Neuronal stem cell (in vitro differentiated cells): Measurements from ENCODE around the gene ZBED2.

Experiments
- DNase-seq: peaks from one replicate; pipeline ENCODE4 v3.0.0-alpha.2; 2013; ENCODE audit warnings: low spot score
- H2AFZ ChIP-seq: one replicate; pipeline ENCODE4 v1.6.1; 2013; ENCODE audit warnings: mild to moderate bottlenecking, low read length, inconsistent platforms
- H2AK5ac ChIP-seq: 2 replicates; pipeline ENCODE4 v1.6.1; 2013; ENCODE audit warnings: low read depth, mild to moderate bottlenecking, inconsistent platforms, low read length, moderate library complexity, mixed read lengths
- H2BK120ac ChIP-seq: 2 replicates; pipeline ENCODE4 v1.6.1; 2013; ENCODE audit warnings: low read depth, mild to moderate bottlenecking, inconsistent platforms, low read length, moderate library complexity, mixed read lengths
- H2BK12ac ChIP-seq: one replicate; pipeline ENCODE4 v1.6.1; 2013; ENCODE audit warnings: low read length, inconsistent platforms
- H2BK15ac ChIP-seq: 2 replicates; pipeline ENCODE4 v1.6.1; 2013; ENCODE audit warnings: mild to moderate bottlenecking, low read length, inconsistent platforms, mixed read lengths
- H2BK5ac ChIP-seq: one replicate; pipeline ENCODE4 v1.6.1; 2013; ENCODE audit warnings: inconsistent platforms, mild to moderate bottlenecking, low read length, moderate library complexity
- H3K14ac ChIP-seq: one replicate; pipeline ENCODE4 v1.6.1; 2013; ENCODE audit warnings: low read length, inconsistent platforms
- H3K18ac ChIP-seq: 2 replicates; pipeline ENCODE4 v1.6.1; 2013; ENCODE audit warnings: low read length, inconsistent platforms
- H3K23ac ChIP-seq: 2 replicates; pipeline ENCODE4 v1.6.1; 2013; ENCODE audit warnings: low read depth, mild to moderate bottlenecking, mixed read lengths, low read length, inconsistent platforms; ENCODE audit not compliant: poor library complexity
- H3K27ac ChIP-seq: replicated peaks from 3 replicates; pipeline ENCODE4 v1.5.1; 2013; ENCODE audit warnings: low read length, inconsistent platforms
- H3K27me3 ChIP-seq, 3 experiments: 2 replicates each; pipeline ENCODE4 v1.6.1; 2013; ENCODE audit warnings: low read length in 3 of 3, mild to moderate bottlenecking in 2 of 3, inconsistent platforms in 1 of 3, low read depth in 1 of 3, mixed read lengths in 1 of 3, moderate library complexity in 1 of 3; ENCODE audit not compliant: control insufficient read depth in 3 of 3, insufficient read depth in 3 of 3
- H3K36me3 ChIP-seq, 2 donors: replicated peaks in 1 of 2; 2 replicates each; pipeline ENCODE4 v1.6.1; 2013; ENCODE audit warnings: low read length in 2 of 2; ENCODE audit not compliant: control insufficient read depth in 2 of 2, insufficient read depth in 2 of 2
- H3K4ac ChIP-seq: 2 replicates; pipeline ENCODE4 v1.6.1; 2013; ENCODE audit warnings: inconsistent platforms, mild to moderate bottlenecking, low read length, moderate library complexity
- H3K4me1 ChIP-seq, 2 donors: 1 replicate in 1 of 2; 2 replicates in 1 of 2; pipeline ENCODE4 v1.6.1; 2013; ENCODE audit warnings: low read length in 2 of 2, low read depth in 1 of 2; ENCODE audit not compliant: control insufficient read depth in 2 of 2, insufficient read depth in 1 of 2
- H3K4me2 ChIP-seq: one replicate; pipeline ENCODE4 v1.6.1; 2013; ENCODE audit warnings: mild to moderate bottlenecking, low read length, inconsistent platforms; ENCODE audit not compliant: insufficient read depth, poor library complexity, severe bottlenecking
- H3K4me3 ChIP-seq, 2 donors: 2 replicates each; pipeline ENCODE4 v1.5.1; 2013; ENCODE audit warnings: low read length in 2 of 2, mild to moderate bottlenecking in 2 of 2, inconsistent platforms in 1 of 2, moderate library complexity in 1 of 2
- H3K79me1 ChIP-seq: one replicate; pipeline ENCODE4 v1.6.1; 2013; ENCODE audit warnings: low read depth, mild to moderate bottlenecking, inconsistent platforms, low read length, moderate library complexity
- H3K9ac ChIP-seq: one replicate; pipeline ENCODE4 v1.6.1; 2013; ENCODE audit warnings: mild to moderate bottlenecking, low read depth, low read length, inconsistent platforms; ENCODE audit not compliant: poor library complexity
- H3K9me3 ChIP-seq, 2 donors: replicated peaks in 1 of 2; 2 replicates each; pipeline versions ENCODE3 to v1.6.1; 2013; ENCODE audit warnings: low read length in 2 of 2, mild to moderate bottlenecking in 2 of 2, inconsistent platforms in 1 of 2, low read depth in 1 of 2, mixed read lengths in 1 of 2, moderate library complexity in 1 of 2; ENCODE audit not compliant: control insufficient read depth in 2 of 2, insufficient read depth in 1 of 2
- H4K8ac ChIP-seq: one replicate; pipeline ENCODE4 v1.6.1; 2013; ENCODE audit warnings: low read depth, mild to moderate bottlenecking, inconsistent platforms, low read length, moderate library complexity
- H4K91ac ChIP-seq: one replicate; pipeline ENCODE4 v1.6.1; 2013; ENCODE audit warnings: low read length, low read depth, mild to moderate bottlenecking, inconsistent platforms; ENCODE audit not compliant: poor library complexity
- WGBS, 2 donors: extraction: QIAGEN DNeasy Blood & Tissue Kit; methylation state at CpG; one replicate each; pipeline ENCODE4 v1.1.7; 2013; ENCODE audit warnings: missing lambda C conversion rate in 2 of 2, mixed read lengths in 1 of 2; ENCODE audit not compliant: insufficient read length in 2 of 2, insufficient replicate concordance in 1 of 2; ENCODE audit errors: extremely low coverage in 2 of 2; 5-methylcytosine and 5-hydroxymethylcytosine counted together

The ZBED2 gene

DNA sequence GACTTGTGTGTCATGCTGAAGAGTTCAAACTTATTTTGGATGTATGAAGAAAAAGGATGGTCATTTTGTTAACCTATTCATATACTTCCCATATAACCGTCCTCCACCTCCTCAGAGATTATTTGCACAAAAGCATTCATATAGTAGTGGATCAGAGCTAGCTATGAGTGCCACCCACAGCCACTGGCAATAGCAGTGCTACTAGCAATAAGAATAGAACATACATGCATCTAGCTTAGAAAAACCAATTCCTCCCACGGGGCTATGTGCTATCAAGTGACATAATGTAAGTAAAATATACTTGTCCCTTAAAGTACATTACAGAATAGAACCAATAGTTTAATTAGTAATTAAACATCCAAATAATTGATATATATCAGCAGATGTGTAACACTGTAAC lies 10.3 kb upstream of the ZBED2 start:
- Histone ChIP-seq H4K91ac (no peak overlapping the region), H3K9me3 (no peaks in the 10 kb centered on the region), H2BK120ac (no peak overlapping the region), H2AFZ (no peak overlapping the region), H2BK5ac (no peak overlapping the region), H2BK12ac (no peak overlapping the region), H3K27ac (no peak overlapping the region), H3K9ac (no peak overlapping the region), H2AK5ac (no peak overlapping the region), H3K14ac (no peak overlapping the region), H3K4me2 (no peak overlapping the region), H3K4me3 (no peak overlapping the region), H3K4ac (no peak overlapping the region), H2BK15ac (no peak overlapping the region), H3K18ac (no peak overlapping the region), H4K8ac (no peak overlapping the region), H3K79me1 (no peaks in the 10 kb centered on the region), H3K36me3 (no peaks in the 10 kb centered on the region), H3K4me1 (no peaks in the 10 kb centered on the region), H3K27me3 (no peaks in the 10 kb centered on the region), H3K23ac (no peak overlapping the region)
- no peak for DNase-seq
- WGBS, 2 donors = no CpG with 5 or more reads among the region's 2 CpGs

DNA sequence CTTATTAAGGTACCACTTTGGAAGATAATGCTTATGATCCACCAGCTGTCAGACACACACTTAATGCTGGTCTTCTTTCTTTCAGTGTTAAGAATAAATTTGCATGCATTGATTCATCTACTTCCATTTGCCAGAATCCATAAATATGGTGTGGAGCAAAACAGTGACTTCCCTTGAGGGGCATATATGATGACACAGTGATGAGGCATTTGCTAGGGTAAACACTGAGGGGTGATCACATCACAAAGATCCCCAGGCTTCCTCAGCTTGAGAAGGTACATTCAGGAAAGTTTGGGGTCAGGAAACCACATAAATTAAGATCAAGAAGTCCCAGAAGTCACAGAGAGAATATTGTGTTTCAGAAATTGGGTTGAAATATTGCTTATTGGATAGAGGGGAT lies 9.9 kb upstream of the ZBED2 start:
- Histone ChIP-seq H3K9ac (no peak overlapping the region), H2AFZ (no peak overlapping the region), H3K14ac (no peak overlapping the region), H2BK120ac (no peak overlapping the region), H2AK5ac (no peak overlapping the region), H3K23ac (no peak overlapping the region), H2BK12ac (no peak overlapping the region), H2BK5ac (no peak overlapping the region), H3K9me3 (no peaks in the 10 kb centered on the region), H3K79me1 (no peaks in the 10 kb centered on the region), H4K8ac (no peak overlapping the region), H2BK15ac (no peak overlapping the region), H3K4me2 (no peak overlapping the region), H3K4me3 (no peak overlapping the region), H3K36me3 (no peaks in the 10 kb centered on the region), H3K4me1 (no peaks in the 10 kb centered on the region), H3K27me3 (no peaks in the 10 kb centered on the region), H3K27ac (no peak overlapping the region), H3K4ac (no peak overlapping the region), H4K91ac (no peak overlapping the region), H3K18ac (no peak overlapping the region)
- DNase-seq = no peak

DNA sequence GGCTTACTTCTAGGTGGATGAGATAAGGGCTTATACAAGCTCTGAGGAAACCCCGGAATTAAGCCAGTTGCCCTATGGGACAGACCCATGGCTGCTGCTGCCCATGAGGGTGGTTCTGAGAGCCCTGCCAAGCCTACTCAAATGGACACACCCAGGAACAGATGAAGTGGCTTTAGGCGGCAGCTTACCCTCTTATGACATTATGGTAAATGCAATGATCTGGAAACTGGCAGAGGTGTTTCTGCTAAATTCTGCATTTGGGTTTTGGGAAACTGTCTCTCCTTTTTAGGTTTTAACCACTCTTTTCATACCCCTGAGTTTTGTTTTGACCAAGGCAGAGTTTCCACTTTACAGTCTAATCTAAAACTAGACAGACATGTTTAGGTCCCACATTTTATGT lies 9.0 kb upstream of the ZBED2 start:
- Histone ChIP-seq H2BK120ac (no peak overlapping the region), H2BK12ac (no peak overlapping the region), H2BK15ac (no peak overlapping the region), H3K4me2 (no peak overlapping the region), H2BK5ac (no peak overlapping the region), H2AK5ac (no peak overlapping the region), H3K9me3 (no peaks in the 10 kb centered on the region), H3K4ac (no peak overlapping the region), H3K4me1 (no peaks in the 10 kb centered on the region), H3K18ac (no peak overlapping the region), H4K91ac (no peak overlapping the region), H3K23ac (no peak overlapping the region), H4K8ac (no peak overlapping the region), H3K4me3 (no peak overlapping the region), H2AFZ (no peak overlapping the region), H3K27ac (no peak overlapping the region), H3K36me3 (no peaks in the 10 kb centered on the region), H3K9ac (no peak overlapping the region), H3K14ac (no peak overlapping the region), H3K79me1 (no peaks in the 10 kb centered on the region), H3K27me3 (no peaks in the 10 kb centered on the region)
- no peak for DNase-seq
- no CpG with 5 or more reads among the region's 2 CpGs for WGBS, 2 donors

DNA sequence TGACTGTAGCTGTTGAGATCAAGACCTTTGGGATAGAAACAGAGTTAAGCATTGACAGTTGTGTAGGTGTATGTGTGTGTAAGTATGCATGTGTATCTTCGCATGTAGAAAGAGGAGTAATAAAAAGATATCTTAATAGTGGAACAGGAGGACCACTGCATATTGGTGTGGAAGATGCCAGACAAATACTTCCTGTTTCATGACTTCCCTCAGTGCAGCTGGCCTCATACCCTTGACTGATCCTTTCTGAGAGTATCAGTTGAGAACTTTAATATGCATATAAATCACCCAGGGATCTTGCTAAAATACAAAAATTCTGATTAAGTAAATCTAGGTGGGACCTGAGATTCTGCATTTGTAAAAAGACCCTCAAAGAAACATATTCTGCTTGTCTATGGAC lies 8.5 kb upstream of the ZBED2 start:
- no peak overlapping the region for H3K4ac ChIP-seq
- no peak overlapping the region for H2BK15ac ChIP-seq
- H3K27ac ChIP-seq = no peak overlapping the region
- no peaks in the 10 kb centered on the region for H3K79me1 ChIP-seq
- no peak overlapping the region for H2BK12ac ChIP-seq
- DNase-seq = no peak
- H3K9ac ChIP-seq = no peak overlapping the region
- no peak overlapping the region for H3K14ac ChIP-seq
- no peak overlapping the region for H3K23ac ChIP-seq
- no peak overlapping the region for H4K8ac ChIP-seq
- no peak overlapping the region for H2BK5ac ChIP-seq
- H3K9me3 ChIP-seq = no peaks in the 10 kb centered on the region
- no peak overlapping the region for H2AK5ac ChIP-seq
- no CpG with 5 or more reads among the region's 1 CpG for WGBS, 2 donors
- H2BK120ac ChIP-seq = no peak overlapping the region
- no peaks in the 10 kb centered on the region for H3K4me1 ChIP-seq
- no peak overlapping the region for H3K4me2 ChIP-seq
- no peak overlapping the region for H2AFZ ChIP-seq
- H3K4me3 ChIP-seq = no peak overlapping the region
- no peaks in the 10 kb centered on the region for H3K36me3 ChIP-seq
- H4K91ac ChIP-seq = no peak overlapping the region
- H3K18ac ChIP-seq = no peak overlapping the region
- H3K27me3 ChIP-seq = no peaks in the 10 kb centered on the region
